ENCODE measurements around the gene TRMT5. TPM values are rescaled to one million over a fixed set of nuclear protein-coding genes. Genes with fewer than 3 reads are reported as not detected.

The TRMT5 gene
- total RNA-seq, 1 donor from 2014 or later: 8.5 TPM

GRCh38 chr14:60964904-60965303 is 16.0 kb downstream of the TRMT5 start:
- DNase-seq (ENCODE audit: low read depth): no peak
- H3K27me3 ChIP-seq (ENCODE audit: control insufficient read depth, insufficient read depth, low read length): no peaks in the 10 kb centered on the region
- H3K4me3 ChIP-seq (ENCODE audit: low read depth, low read length): no peak overlapping the region
- no peak for TF ChIP-seq CTCF (IDR thresholded peaks at IDR 0.05; ENCODE audit: insufficient read depth, low read length, poor library complexity, severe bottlenecking)
- H3K36me3 ChIP-seq (ENCODE audit: control insufficient read depth, insufficient read depth, low read length): no peaks in the 10 kb centered on the region

DNA sequence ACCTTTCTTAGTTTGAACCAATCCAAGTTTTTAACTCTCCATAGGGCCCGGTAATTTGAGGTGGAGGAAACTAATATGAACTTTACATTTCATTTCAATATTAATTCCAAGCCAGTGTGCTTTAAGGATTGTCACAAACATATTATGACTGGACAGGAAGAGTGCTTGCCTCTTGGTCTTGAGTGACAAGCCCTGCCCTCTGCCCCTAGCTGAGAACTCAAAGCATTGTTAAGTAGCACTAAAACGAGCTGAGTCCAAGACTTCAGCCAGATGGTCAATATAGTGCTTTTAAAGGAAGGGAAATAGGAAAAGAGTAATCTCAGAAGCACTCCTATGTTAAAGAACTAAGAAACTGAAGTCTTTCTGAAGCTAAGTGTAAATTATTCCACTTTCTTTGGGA is 17.1 kb downstream of the TRMT5 start:
- Histone ChIP-seq H3K36me3 (ENCODE audit: control insufficient read depth, insufficient read depth, low read length) (no peaks in the 10 kb centered on the region), H3K4me3 (ENCODE audit: low read depth, low read length) (no peak overlapping the region), H3K27me3 (ENCODE audit: control insufficient read depth, insufficient read depth, low read length) (no peaks in the 10 kb centered on the region)
- DNase-seq (ENCODE audit: low read depth): no peak
- TF ChIP-seq CTCF (IDR thresholded peaks at IDR 0.05; ENCODE audit: insufficient read depth, low read length, poor library complexity, severe bottlenecking): no peak

DNA sequence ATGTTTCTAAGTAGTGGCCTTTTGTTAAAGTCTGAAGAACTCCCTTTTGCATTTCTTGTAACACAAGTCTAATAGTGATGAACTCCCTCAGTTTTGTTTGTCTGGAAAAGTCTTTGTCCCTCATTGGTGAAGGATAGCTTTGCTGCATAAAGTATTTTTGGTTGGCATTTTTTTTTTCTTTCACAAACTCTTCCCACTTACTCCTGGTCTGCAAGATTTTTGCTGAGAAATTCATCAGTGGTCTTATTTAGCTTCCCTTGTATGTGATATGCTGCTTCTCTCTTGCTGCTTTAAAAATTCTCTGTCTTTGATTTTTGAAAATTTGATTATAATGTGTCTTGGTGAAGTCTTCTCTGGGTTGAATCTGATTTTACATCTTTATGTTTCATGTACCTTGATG is 22.7 kb downstream of the TRMT5 start:
- no peak for TF ChIP-seq CTCF (IDR thresholded peaks at IDR 0.05; ENCODE audit: insufficient read depth, low read length, poor library complexity, severe bottlenecking)
- Histone ChIP-seq H3K4me3 (ENCODE audit: low read depth, low read length) (no peak overlapping the region), H3K27me3 (ENCODE audit: control insufficient read depth, insufficient read depth, low read length) (no peaks in the 10 kb centered on the region), H3K36me3 (ENCODE audit: control insufficient read depth, insufficient read depth, low read length) (no peaks in the 10 kb centered on the region)
- DNase-seq (ENCODE audit: low read depth): no peak

DNA sequence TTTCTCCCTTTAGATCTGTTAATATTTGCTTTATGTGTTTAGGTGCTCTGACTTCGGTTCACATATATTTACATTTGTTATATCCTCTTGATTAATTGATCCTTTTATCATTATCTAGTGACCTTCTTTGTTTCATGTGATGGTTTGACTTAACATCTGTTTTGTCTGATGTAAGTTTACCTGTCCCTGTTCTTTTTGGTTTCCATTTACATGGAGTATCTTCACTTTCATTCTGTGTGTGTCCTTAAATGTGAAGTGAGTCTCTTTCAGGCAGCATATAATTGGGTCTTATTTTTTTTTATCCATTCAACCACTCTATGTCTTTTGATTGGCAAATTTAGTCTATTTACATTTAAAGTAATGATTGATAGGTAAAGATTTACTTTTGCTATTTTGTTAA is 24.2 kb downstream of the TRMT5 start:
- no peak overlapping the region for H3K4me3 ChIP-seq (ENCODE audit: low read depth, low read length)
- no peak for DNase-seq (ENCODE audit: low read depth)
- H3K27me3 ChIP-seq (ENCODE audit: control insufficient read depth, insufficient read depth, low read length): no peaks in the 10 kb centered on the region
- TF ChIP-seq CTCF (IDR thresholded peaks at IDR 0.05; ENCODE audit: insufficient read depth, low read length, poor library complexity, severe bottlenecking): no peak
- H3K36me3 ChIP-seq (ENCODE audit: control insufficient read depth, insufficient read depth, low read length): no peaks in the 10 kb centered on the region

- Histone ChIP-seq H3K4me3 (ENCODE audit: low read depth, low read length) (no peak overlapping the region), H3K36me3 (ENCODE audit: control insufficient read depth, insufficient read depth, low read length) (no peaks in the 10 kb centered on the region), H3K27me3 (ENCODE audit: control insufficient read depth, insufficient read depth, low read length) (no peaks in the 10 kb centered on the region)
- TF ChIP-seq CTCF (IDR thresholded peaks at IDR 0.05; ENCODE audit: insufficient read depth, low read length, poor library complexity, severe bottlenecking): no peak
- DNase-seq (ENCODE audit: low read depth): no peak
These were observed 24.7 kb downstream of the TRMT5 start for GRCh38 chr14:60956202-60956601.

DNA sequence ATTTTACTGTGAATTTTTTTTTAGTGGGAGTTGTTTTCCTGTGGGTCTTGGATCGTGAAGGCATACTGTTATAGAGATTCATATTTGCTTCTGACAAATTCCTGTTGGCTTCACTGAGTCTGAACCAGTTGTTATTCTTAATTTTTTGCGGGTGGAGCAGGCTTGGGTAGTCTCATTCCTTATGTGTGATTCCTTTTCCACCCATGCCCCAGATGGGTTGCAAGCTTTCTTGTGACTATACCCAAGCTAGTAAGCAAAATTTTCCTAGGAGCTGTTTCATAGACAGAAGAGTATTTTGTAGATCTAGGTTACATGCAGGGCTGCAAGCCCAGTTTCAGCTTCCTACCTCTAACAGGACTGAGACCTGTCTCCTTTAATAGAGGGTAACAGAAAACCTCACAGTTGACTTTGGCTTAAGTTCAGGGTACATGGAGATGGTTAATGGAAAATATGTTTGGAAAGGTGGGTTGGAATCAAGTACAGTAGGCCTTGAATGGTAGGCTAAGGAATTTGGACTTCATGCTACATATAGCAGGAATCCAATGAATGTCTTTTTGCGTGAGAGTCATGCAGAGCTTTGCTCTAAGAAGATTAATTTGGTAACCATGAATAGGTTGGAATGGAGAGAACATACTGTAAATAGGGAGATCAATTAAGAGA is 29.0 kb downstream of the TRMT5 start:
- Histone ChIP-seq H3K4me3 (ENCODE audit: low read depth, low read length) (no peak overlapping the region), H3K27me3 (ENCODE audit: control insufficient read depth, insufficient read depth, low read length) (no peaks in the 10 kb centered on the region), H3K36me3 (ENCODE audit: control insufficient read depth, insufficient read depth, low read length) (no peaks in the 10 kb centered on the region)
- no peak for TF ChIP-seq CTCF (IDR thresholded peaks at IDR 0.05; ENCODE audit: insufficient read depth, low read length, poor library complexity, severe bottlenecking)
- DNase-seq (ENCODE audit: low read depth): no peak

Data from kidney epithelial cell (primary cell).